NCI-H226 (cell line): Measurements from ENCODE around the gene PTK6.
"Not testable (repeated sequence)": the region's sequence is repeated elsewhere in the genome, so short reads cannot be mapped to it uniquely, and the experiment has no call there.

ENCODE experiments used
- DNase-seq: peaks from one replicate; pipeline ENCODE4 v3.0.0-alpha.2; 2015

Gene PTK6

DNA sequence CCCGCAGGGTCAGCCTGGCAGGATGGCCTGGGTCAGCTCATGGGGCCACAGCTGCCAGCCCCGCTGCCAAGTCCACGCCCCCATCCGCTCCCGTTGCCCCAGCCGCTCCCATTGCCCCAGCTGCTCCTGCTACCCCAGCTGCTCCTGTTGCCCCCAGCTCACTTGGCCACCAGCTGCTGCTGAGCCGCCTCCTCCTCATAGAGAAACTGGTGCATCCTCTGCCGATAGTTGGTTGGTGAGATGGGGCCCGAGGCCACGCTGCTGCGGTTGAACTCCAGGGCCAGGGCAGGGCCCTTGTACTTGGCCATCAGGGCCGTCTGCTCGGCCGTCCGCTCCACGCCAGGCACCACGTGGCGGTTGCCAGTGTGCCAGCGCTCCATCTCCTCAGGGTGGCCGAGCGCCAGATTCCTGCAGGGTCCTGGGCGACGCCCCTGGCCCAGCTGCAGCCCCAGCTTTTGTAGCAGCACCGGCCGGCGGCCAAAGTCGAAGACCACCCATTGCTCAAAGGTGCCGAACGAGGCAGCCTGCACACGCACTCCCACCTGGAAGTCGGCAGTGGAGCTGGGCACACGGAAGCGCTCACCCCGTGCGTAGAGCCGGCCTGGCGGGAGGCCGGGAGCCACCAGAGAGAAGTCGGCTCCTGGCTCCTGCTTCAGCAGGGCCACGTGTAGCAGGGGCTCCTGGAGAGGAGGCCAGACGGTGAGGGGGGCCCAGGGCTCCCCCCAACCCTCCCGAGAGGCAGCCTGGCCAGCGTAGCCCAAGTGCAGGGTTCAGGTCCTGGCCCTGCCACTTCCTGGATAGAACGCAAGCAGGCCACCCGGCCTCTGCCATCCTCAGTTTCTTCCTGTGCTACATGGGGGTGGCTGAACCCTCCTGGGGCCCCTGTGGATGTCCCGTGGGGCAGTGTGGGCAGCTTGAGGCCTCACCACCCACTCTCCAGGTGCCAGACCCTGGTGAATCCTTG is 32.1 kb upstream of the PTK6 start:
- no peak for DNase-seq

DNA sequence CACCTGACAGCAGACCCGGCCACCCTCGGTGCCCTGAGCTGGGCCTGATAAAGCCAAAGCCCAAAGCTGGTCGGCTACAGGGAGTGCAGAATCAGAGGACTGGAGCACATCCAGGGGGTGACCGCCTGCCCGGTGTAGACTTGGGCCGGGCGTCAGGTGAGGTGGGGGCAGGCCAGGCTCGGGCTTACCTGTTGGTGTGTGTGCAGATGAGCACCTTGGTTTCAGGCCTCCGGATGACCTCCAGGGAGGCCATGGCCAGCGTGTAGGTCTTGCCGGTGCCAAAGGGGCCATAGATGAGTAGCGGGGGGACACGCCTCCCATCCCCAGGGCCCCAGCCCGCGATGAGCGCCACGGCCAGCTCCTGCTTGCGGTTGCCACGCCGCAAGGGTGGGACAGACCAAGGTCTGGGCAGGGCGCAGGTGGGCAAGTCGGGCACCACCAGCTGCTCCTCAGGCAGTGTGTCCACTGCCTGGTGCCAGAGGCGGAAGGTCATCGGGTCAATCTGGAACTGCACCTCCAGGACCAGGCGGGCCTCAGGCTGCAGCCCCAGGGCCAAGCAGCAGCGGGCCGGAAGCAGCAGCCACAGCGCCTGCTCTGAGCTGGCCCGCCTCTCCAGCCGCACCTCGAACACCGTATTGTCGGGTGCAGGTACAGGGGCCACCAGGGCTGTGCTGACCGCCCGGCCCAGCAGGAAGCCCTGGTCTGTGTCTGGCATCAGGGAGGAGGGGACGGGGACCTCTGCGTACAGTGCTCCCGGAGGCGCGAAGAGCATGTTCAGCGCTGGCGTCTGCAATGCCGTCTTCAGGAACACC is 31.2 kb upstream of the PTK6 start:
- no peak for DNase-seq

DNA sequence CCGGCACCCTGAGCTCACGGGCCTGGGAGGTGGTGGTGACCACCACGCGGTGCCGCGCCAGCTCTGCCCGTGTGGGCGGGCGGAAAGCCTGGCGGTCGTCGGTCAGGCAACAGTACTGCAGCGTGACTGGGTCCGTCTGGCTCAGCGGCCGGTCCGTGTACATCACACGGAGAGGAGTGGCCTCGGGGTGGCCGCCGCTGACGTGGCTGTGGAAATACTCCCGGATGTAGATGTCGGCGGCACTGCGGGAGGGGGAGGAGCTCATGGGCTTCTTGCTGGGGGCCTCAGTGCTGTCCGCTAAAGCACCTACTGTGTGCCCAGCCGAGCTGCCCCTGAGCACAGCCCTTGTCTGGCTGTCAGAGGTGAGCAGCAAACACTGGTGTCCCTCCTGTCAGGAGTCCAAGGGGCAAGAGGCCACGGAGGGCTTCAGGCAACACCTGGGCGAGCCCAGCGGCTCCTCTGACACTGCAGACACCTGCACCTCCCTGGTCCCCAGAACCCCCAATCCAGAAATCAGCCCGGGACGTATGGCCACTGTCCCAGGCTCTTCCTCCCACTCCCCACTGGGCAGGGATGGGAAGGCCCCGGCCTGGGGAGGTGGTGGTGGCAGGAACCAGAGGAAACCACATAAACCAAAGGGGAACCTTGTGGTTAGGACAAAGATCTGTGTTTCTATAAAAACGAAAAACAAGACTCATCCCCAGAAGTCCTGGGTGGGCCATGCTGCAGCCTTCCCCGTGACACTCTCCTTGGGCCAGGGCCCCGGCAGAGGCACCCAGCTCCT is 30.4 kb upstream of the PTK6 start:
- DNase-seq: no peak

DNA sequence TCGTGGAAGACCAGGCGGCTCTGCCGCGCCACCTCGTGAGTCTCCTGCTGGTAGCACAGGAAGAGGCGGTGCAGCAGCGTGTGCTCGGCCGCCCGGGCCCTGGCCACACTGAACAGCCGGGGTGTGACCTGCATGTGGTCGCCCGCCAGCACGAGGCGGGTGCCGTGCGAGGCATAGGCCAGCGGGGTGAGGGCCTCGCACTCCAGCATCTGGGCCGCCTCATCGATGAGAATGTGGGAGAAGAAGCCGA is 29.9 kb upstream of the PTK6 start:
- DNase-seq: no peak

DNA sequence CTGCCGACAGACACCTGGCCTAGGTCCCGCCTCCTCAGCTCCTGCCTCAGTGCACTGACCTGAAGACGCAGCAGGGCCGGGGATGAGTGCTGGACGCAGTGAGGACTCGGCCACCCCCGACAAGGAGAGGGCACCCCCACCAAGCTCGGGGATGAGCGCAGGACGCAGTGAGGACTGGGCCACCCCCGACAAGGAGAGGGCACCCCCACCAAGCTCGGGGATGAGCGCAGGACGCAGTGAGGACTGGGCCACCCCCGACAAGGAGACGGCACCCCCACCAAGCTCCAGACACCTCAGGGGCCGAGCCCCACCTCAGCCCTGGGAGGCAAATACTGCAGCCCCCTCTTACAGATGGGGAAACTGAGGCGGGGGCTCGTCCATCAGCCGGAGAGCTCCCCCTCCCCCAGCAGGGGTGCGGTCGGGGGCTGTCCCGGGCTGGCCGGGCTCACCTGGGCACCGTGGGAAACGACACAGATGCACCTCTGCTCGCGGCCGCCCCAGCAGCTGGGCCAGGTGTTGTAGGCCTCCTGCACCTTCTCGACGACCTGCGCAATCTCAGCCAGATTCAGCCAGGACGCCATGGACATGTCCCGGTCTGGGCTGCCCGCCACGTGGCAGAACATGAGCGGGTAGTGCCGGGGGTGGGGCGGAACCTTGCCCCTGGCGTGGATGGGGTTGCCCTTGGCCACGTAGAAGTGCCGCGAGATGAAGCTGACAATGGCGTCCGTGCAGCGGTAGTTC is 29.4 kb upstream of the PTK6 start:
- DNase-seq: no peak

DNA sequence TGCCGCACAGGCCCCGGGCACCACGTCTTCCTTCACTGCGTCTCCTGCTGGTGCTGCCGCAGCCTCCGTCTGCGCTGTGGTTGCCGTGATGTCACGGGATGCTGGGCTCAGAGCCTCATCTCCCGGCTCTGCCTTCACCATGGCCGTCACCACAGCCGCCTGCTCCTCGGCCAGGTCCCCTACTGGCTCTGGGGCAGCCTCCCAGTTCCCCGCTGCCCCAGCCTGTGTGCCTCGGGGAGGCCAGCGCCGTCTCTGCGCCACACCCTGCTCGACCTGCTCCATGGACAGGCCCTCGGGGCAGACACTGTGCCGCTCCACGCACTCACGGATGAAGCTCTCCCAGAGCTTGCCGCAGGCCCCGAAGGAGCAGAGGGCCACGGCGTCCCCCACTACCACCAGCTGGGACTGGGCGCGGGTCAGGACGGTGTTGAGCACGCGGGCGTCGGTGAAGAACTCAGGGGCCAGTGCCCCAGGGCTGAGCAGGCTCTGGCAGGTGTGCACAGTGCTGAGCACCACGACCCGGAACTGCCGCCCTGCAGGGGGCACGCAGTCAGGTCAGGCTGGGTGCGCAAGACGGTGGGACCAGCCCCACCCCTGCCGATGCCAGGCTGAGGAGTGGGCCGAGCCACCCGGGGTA is 28.6 kb upstream of the PTK6 start:
- no peak for DNase-seq

DNA sequence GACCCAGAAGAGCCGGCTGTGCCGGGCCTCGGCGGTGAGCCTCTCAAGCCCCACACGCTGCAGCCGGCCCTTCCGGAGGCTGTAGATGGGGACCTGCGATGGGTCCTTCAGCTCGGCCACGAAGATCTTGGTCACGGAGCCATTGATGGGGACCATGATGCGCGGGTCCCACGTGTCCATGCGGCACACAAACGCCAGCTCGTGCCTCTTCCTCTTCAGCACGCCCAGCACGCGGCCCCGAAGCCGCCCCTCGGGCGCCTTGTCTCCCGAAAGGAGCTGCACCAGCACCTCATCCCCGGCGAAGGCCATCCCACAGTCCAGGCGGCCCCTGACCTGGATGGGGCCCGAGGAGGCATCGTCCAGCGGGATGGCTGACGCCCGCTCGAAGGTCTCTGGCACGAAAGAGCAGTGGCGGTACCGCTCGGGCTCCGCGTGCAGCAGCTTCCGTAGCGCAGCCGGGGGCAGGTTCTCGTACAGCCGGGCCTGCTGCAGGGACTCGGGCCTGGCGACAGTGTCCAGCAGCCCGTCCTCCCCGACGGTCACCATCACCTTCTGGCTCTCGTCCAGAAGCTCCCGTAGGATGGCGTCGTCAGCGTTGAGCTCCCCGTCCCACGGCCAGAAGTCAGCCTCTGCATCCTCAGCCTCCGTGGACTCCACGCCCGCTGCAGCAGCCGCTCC is 28.0 kb upstream of the PTK6 start:
- no peak for DNase-seq

DNA sequence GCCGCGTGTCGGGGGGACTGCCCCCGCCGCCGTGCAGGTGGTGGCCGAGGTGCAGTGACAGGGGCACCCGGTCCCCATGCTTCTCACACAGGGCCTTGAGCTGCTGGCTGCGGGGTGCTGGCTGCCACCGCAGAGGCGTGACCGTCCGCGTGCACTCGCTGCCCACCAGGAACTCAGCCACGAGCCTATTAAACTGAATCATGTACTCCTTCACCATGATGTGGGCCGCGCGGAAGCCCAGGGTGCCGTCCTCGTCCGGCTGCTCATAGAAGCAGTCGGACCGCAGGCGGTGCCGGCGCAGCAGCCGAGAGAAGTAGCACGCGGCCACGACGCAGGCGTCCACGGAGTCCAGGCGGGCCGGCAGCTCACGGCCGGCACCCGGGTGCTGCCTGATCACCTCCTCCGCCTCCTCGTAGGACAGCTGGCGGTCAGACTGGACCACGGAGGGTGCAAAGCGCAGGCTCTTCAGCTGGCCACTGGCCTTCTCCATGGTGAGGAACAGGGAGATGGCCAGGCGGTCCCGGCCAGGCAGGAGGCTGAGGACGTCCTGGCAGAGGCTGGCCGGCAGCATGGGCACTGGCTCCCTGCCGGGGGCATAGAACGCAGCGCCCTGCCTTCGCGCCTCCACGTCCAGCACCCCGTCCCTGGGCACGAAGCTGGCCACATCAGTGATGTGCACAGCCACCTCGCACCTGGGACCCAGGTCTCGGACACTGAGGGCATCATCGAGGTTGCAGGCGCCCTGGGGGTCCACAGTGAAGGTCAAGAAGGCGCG is 27.0 kb upstream of the PTK6 start:
- no peak for DNase-seq

DNA sequence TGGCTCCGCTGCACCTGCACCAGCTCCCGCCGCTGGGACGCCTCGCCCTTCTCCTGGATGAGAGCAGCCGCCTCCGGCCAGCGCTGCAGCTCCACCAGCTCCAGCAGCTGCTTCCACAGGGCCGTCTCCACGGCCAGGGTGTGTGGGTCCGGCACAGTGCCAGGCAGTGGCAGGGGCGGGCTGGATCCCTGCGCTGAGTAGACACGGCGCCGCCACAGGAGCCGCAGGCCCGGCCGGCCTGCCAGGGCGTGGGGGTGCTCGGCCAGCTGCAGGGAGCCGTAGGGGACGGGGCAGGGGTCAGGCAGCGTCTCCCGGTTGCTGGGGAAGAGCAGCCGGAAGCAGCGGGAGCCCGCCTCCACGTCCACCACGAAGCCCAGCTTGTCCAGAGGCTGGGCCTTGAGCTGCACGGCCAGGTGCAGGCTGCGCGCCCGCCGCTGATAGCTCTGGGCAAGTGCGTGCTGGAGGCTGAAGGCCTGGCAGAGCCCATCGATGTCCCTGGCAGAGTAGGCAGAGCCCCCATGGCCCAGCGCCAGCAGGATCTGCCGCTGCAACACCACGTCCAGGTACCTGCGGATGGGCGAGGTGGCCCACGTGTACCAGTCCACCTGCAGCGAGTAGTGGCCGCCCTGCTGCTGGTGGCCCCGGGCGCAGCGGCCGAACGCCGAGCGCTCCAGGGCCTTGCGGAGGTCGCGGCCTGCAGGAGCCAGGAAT is 26.2 kb upstream of the PTK6 start:
- DNase-seq: no peak

DNA sequence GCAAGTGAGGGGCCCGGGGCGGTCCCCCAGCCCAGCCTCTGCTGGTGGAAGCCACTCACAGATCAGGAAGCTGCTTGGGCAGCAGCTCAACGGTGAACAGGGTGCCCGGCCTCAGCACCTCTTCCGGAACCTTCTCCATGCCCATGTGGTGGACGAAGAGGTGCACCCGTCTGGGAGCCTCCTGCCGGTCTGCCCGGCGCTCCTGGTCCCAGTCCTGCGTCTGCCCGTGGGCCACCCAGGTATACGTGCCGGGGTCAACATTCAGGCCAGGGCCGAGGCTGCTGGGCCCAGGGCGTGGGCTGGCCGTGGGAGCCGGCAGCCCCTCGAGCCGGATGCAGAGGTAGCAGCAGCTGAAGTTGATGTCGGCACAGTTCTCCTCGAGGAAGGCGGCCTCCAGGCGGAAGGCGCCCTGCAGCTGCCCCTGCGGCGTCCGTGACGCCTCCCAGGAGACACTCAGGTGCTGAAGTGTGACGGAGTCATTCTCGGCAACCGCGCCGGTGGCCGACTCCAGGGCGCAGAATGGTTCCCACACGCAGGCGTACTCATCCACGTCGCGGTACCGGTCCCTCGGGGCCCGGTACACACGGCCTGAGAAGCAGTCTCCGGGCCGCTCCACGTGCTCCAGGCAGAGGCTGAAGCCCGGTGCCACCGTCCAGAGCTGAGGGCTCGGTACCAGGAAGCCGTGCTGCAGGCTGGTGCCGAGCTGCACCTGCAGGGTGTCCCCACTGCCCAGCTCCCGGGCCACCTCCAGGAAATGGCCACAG is 25.5 kb upstream of the PTK6 start:
- no peak for DNase-seq

DNA sequence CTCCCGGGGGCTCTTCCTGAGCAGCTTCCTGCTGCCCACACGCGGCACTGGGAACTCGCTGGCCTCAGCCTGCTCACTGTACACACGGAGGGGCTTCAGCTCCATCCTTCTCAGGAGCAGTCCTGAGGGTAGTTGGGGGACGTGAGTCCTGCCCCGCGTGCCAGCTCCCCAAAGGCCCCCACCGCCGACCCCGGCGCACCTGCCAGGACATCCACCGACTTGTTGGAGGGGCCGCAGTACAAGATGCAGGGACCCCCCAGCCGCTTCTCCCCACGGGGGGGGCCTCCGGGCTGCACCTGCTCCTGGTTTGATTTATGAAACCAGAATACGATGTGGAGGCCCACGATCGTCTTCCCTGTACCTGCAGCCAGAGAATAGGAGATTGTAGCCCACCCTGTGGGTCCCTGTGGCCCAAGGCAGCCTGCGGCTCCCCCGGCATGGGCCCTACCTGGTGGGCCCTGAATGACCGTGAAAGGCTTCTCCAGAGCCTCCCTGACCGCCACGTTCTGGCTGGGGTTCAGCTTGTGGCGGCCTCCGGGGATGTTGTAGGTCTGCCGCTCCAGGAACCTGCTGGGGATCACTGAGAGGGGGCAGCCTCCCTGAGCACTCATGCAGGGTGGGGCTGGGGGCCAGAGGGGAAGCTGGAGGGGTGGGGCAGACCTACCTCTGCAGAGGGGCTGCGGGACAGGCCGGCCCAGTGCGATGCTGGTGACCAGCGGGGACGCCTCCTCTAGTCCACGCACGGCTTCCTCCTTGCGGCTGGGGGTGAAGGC is 24.6 kb upstream of the PTK6 start:
- no peak for DNase-seq

DNA sequence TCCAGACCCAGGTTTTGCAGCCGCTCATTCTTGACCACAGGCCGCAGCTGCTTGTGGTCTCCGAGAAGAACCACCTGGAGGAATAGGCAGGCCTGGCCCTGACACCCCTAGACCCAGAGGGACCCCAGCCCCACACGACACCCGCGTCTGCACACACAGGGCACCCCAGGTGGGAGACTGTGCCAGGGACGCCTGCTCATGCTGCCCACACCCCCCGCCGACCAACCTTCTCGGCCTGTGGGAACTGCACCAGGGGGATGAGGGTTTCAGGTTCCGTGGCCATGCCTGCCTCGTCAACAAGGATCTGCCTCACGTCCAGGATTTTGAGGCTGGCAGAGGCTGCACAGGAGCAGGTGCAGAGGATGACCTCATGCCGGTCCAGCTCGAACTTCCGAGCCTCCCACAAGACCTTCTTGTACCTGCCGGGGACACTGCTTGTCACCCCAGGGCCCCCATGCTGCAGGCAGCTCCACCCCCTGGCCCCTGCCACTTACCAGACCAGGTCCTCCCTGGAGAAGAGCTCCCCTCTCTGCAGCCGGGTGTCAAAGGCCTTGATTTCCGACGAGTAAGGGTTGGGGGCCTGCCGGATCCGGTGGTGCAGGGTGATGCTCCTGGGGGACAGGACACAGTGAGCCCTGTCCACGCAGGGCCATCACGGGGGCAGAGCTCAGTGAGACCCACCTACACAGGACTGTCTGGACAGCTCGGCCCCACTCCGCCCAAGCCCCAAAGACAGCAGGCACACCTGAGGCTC is 23.9 kb upstream of the PTK6 start:
- no peak for DNase-seq

DNA sequence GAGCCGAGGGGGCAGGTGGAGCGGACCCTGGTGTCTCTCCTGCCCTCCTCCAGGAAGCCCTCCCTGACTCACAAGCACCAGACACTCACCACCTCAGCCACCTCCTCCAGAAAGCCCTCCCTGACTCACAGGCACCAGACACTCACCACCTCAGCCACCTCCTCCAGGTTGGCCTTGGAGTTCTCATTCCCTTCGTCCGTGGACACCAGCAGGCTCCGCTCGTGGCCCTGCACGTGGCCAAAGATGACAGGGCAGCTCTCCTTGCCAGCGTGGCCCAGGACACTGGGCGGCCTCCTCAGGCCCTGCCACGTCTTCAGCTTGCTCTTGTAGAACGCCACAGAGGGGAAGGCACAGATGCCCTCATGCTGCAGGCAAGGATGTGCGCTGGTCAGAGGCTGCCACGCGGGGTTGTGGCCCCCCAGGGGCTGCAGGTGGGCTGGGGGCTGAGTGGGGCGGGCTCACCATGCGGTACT is 23.2 kb upstream of the PTK6 start:
- no peak for DNase-seq

DNA sequence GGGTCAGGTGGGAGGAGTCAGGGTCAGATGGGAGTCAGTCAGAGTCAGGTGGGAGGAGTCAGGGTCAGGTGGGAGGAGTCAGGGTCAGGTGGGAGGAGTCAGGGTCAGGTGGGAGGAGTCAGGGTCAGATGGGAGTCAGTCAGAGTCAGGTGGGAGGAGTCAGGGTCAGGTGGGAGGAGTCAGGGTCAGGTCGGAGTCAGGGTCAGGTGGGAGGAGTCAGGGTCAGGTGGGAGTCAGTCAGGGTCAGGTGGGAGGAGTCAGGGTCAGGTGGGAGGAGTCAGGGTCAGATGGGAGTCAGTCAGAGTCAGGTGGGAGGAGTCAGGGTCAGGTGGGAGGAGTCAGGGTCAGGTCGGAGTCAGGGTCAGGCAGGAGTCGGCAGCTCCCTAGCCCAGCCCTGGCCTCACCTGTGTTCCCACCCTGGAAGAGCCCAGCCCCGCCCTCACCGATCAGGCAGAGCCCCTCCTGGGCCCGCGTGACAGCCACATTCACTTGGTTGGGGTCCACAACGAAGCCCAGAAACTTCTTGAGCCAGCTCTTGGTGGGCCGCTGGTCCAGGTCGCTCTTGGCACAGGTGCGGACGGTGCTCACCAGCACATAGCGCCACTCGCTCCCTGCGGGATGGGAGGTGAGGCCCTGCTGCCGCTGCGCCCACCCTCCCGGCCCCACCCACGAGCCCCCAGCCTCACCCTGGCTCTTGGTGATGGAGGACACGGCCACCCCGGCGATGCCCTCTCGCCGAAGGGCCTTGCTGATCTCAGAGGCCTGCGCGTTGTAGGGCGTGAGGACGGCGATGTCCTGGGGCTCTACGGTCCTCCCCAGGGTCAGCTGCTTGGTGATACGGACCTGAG is 22.5 kb upstream of the PTK6 start:
- not testable (repeated sequence) for DNase-seq

DNA sequence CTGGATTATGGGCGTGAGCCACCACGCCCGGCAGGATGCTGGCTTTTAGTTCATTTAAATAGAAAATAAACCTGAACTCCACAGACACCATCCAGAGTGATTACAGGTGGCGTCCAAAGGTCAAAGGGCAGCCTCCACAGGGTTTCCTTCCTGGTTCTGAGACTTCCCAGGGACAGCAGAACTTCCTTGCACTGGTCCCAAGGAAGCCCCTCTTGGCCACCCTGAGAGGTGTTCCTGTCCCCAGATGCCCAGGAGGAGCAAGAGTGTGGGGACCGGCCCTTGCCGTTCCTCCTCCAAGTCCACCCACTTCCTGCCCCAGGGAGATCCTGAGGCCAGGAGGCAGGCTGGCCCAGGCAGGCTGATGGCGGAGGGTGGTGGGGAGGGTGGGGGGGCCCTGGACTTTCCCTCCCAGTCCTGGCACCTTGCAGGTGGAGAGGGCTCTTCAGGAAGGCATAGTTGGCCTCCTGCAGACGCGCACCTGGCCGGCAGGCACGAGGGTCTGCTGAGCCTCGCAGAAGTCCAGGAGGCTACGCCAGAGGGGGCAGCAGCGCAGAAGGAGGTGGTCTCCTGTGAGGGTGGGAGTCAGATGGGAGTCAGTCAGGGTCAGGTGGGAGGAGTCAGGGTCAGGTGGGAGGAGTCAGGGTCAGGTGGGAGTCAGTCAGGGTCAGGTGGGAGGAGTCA is 21.8 kb upstream of the PTK6 start:
- no peak for DNase-seq

DNA sequence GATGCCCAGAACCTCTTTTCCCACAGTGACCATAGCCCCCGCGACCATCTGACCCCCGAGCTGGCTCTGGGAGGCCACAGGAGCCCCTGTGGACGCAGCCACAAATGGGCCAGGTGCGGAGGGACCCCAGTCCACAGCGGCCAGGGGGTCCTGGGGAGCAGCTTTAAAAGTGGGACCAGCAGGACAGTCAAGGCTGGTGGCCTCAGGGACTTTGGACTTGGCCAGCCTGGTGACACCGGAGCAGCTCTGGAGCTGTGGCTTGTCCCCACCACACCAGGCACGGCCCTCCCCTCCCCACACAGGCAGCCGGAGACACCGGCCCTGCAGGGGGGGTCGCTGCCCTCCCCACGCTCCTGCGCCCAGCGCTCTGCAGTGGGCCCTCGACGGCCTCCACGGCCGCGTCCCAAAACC is 20.3 kb upstream of the PTK6 start:
- DNase-seq: no peak
